Embryonic facial prominence (tissue), 1 donor: Measurements from ENCODE around the gene FGF10.

Experiments
- DNase-seq: peaks from one replicate; pipeline ENCODE4 v3.0.0-alpha.2; 2016; ENCODE audit errors: extremely low spot score

Gene FGF10

GRCh38 chr5:44257653-44258365 lies 131.4 kb downstream of the FGF10 start:
- DNase-seq: no peak

GRCh38 chr5:44257221-44257620 lies 132.0 kb downstream of the FGF10 start:
- no peak for DNase-seq
